ENCODE measurements around the gene ITGBL1.

The ITGBL1 gene

GRCh38 chr13:101717353-101717752 lies 264.9 kb downstream of the ITGBL1 start:
- TF ChIP-seq CTCF (IDR thresholded peaks at IDR 0.05), result no peak
- Histone ChIP-seq H3K9me3 (no peaks in the 10 kb centered on the region), H3K4me3 (ENCODE audit: low read depth in 1 of 2, low read length in 1 of 2) (no peak overlapping the region), H3K27ac (no peak overlapping the region), H3K36me3 (no peaks in the 10 kb centered on the region), H3K4me1 (ENCODE audit: control insufficient read depth in 1 of 2, insufficient read depth in 1 of 2, low read depth in 1 of 2, low read length in 1 of 2) (no peaks in the 10 kb centered on the region), H3K27me3 (no peaks in the 10 kb centered on the region)

GRCh38 chr13:101718496-101718895 lies 266.0 kb downstream of the ITGBL1 start:
- H3K36me3 ChIP-seq, result no peaks in the 10 kb centered on the region
- no peaks in the 10 kb centered on the region for H3K4me1 ChIP-seq (ENCODE audit: control insufficient read depth in 1 of 2, insufficient read depth in 1 of 2, low read depth in 1 of 2, low read length in 1 of 2)
- no peaks in the 10 kb centered on the region for H3K27me3 ChIP-seq
- no peak overlapping the region for H3K4me3 ChIP-seq (ENCODE audit: low read depth in 1 of 2, low read length in 1 of 2)
- no peak overlapping the region for H3K27ac ChIP-seq
- H3K9me3 ChIP-seq, result no peaks in the 10 kb centered on the region
- no peak for TF ChIP-seq CTCF (IDR thresholded peaks at IDR 0.05)

GRCh38 chr13:101726681-101727080 lies 274.2 kb downstream of the ITGBL1 start:
- H3K9me3 ChIP-seq, result no peaks in the 10 kb centered on the region
- no peak overlapping the region for H3K27ac ChIP-seq
- no peaks in the 10 kb centered on the region for H3K4me1 ChIP-seq (ENCODE audit: control insufficient read depth in 1 of 2, insufficient read depth in 1 of 2, low read depth in 1 of 2, low read length in 1 of 2)
- H3K27me3 ChIP-seq, result no peaks in the 10 kb centered on the region
- no peaks in the 10 kb centered on the region for H3K36me3 ChIP-seq
- no peak for TF ChIP-seq CTCF (IDR thresholded peaks at IDR 0.05)
- no peak overlapping the region for H3K4me3 ChIP-seq (ENCODE audit: low read depth in 1 of 2, low read length in 1 of 2)

- Histone ChIP-seq H3K9me3 (no peaks in the 10 kb centered on the region), H3K36me3 (no peaks in the 10 kb centered on the region), H3K27ac (no peak overlapping the region), H3K4me1 (ENCODE audit: control insufficient read depth in 1 of 2, insufficient read depth in 1 of 2, low read depth in 1 of 2, low read length in 1 of 2) (no peaks in the 10 kb centered on the region), H3K27me3 (no peaks in the 10 kb centered on the region), H3K4me3 (ENCODE audit: low read depth in 1 of 2, low read length in 1 of 2) (no peak overlapping the region)
- TF ChIP-seq CTCF (IDR thresholded peaks at IDR 0.05), result no peak
Observed at GRCh38 chr13:101727118-101727517, 274.6 kb downstream of the ITGBL1 start.

GRCh38 chr13:101728021-101728420 lies 275.5 kb downstream of the ITGBL1 start:
- no peak for TF ChIP-seq CTCF (IDR thresholded peaks at IDR 0.05)
- H3K27ac ChIP-seq, result no peak overlapping the region
- no peak overlapping the region for H3K4me3 ChIP-seq (ENCODE audit: low read depth in 1 of 2, low read length in 1 of 2)
- no peaks in the 10 kb centered on the region for H3K9me3 ChIP-seq
- no peaks in the 10 kb centered on the region for H3K4me1 ChIP-seq (ENCODE audit: control insufficient read depth in 1 of 2, insufficient read depth in 1 of 2, low read depth in 1 of 2, low read length in 1 of 2)
- no peaks in the 10 kb centered on the region for H3K36me3 ChIP-seq
- H3K27me3 ChIP-seq, result no peaks in the 10 kb centered on the region

- no peaks in the 10 kb centered on the region for H3K9me3 ChIP-seq
- H3K4me3 ChIP-seq (ENCODE audit: low read depth in 1 of 2, low read length in 1 of 2), result no peak overlapping the region
- H3K27me3 ChIP-seq, result no peaks in the 10 kb centered on the region
- no peaks in the 10 kb centered on the region for H3K36me3 ChIP-seq
- TF ChIP-seq CTCF (IDR thresholded peaks at IDR 0.05), result no peak
- H3K4me1 ChIP-seq (ENCODE audit: control insufficient read depth in 1 of 2, insufficient read depth in 1 of 2, low read depth in 1 of 2, low read length in 1 of 2), result no peaks in the 10 kb centered on the region
- H3K27ac ChIP-seq, result no peak overlapping the region
Observed at GRCh38 chr13:101728615-101729014, 276.1 kb downstream of the ITGBL1 start.

All from neutrophil (primary cell).